ENCODE results near the gene CAMK2B. TPM values are rescaled to one million over a fixed set of nuclear protein-coding genes. Genes with fewer than 3 reads are reported as not detected.

Gene CAMK2B
- total and polyA plus RNA-seq, 2 experiments from 2014 or later = not detected

GRCh38 chr7:44222776-44223261 is 102.6 kb downstream of the CAMK2B start (continued):
- TF ChIP-seq, protein P1, sequence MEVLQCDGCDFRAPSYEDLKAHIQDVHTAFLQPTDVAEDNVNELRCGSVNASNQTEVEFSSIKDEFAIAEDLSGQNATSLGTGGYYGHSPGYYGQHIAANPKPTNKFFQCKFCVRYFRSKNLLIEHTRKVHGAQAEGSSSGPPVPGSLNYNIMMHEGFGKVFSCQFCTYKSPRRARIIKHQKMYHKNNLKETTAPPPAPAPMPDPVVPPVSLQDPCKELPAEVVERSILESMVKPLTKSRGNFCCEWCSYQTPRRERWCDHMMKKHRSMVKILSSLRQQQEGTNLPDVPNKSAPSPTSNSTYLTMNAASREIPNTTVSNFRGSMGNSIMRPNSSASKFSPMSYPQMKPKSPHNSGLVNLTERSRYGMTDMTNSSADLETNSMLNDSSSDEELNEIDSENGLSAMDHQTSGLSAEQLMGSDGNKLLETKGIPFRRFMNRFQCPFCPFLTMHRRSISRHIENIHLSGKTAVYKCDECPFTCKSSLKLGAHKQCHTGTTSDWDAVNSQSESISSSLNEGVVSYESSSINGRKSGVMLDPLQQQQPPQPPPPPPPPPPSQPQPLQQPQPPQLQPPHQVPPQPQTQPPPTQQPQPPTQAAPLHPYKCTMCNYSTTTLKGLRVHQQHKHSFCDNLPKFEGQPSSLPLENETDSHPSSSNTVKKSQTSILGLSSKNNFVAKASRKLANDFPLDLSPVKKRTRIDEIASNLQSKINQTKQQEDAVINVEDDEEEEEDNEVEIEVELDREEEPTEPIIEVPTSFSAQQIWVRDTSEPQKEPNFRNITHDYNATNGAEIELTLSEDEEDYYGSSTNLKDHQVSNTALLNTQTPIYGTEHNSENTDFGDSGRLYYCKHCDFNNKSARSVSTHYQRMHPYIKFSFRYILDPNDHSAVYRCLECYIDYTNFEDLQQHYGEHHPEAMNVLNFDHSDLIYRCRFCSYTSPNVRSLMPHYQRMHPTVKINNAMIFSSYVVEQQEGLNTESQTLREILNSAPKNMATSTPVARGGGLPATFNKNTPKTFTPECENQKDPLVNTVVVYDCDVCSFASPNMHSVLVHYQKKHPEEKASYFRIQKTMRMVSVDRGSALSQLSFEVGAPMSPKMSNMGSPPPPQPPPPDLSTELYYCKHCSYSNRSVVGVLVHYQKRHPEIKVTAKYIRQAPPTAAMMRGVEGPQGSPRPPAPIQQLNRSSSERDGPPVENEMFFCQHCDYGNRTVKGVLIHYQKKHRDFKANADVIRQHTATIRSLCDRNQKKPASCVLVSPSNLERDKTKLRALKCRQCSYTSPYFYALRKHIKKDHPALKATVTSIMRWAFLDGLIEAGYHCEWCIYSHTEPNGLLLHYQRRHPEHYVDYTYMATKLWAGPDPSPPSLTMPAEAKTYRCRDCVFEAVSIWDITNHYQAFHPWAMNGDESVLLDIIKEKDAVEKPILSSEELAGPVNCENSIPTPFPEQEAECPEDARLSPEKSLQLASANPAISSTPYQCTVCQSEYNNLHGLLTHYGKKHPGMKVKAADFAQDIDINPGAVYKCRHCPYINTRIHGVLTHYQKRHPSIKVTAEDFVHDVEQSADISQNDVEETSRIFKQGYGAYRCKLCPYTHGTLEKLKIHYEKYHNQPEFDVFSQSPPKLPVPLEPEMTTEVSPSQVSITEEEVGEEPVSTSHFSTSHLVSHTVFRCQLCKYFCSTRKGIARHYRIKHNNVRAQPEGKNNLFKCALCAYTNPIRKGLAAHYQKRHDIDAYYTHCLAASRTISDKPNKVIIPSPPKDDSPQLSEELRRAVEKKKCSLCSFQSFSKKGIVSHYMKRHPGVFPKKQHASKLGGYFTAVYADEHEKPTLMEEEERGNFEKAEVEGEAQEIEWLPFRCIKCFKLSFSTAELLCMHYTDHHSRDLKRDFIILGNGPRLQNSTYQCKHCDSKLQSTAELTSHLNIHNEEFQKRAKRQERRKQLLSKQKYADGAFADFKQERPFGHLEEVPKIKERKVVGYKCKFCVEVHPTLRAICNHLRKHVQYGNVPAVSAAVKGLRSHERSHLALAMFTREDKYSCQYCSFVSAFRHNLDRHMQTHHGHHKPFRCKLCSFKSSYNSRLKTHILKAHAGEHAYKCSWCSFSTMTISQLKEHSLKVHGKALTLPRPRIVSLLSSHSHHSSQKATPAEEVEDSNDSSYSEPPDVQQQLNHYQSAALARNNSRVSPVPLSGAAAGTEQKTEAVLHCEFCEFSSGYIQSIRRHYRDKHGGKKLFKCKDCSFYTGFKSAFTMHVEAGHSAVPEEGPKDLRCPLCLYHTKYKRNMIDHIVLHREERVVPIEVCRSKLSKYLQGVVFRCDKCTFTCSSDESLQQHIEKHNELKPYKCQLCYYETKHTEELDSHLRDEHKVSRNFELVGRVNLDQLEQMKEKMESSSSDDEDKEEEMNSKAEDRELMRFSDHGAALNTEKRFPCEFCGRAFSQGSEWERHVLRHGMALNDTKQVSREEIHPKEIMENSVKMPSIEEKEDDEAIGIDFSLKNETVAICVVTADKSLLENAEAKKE (CRISPR knock-in tag; IDR thresholded peaks at IDR 0.05) = no peak
- TF ChIP-seq JUNB (IDR thresholded peaks at IDR 0.05; ENCODE audit: unreplicated experiment) (no peak), EZH2 (IDR thresholded peaks at IDR 0.05; ENCODE audit: low read depth, unreplicated experiment) (no peak), ZNF114 (CRISPR knock-in tag; IDR thresholded peaks at IDR 0.05) (no peak), REST (IDR thresholded peaks at IDR 0.05; ENCODE audit: unreplicated experiment) (no peak)

- Histone ChIP-seq H3K4me3 (no peak overlapping the region), H3K9me2 (ENCODE audit: insufficient read depth) (no peaks in the 10 kb centered on the region), H3K27me3 (ENCODE audit: insufficient read depth) (no peaks in the 10 kb centered on the region), H3K27ac (ENCODE audit: low read depth) (no peak overlapping the region), H3K79me2 (replicated peaks; ENCODE audit: insufficient read depth) (no peaks in the 10 kb centered on the region), H3K4me1 (ENCODE audit: insufficient read depth) (peaks cover 8% of the 10 kb centered on the region), H3F3A (replicated peaks; ENCODE audit: low read depth) (no peaks in the 10 kb centered on the region), H4K20me1 (replicated peaks; ENCODE audit: insufficient read depth) (no peaks in the 10 kb centered on the region), H2AFZ (no peak overlapping the region), H3K36me3 (ENCODE audit: insufficient read depth) (no peaks in the 10 kb centered on the region), H3K4me2 (no peak overlapping the region)
- Mint-ChIP-seq H3K27ac (no peak overlapping the region), H3K4me1 (peaks cover 34% of the 10 kb centered on the region), H3K36me3 (ENCODE audit: low read depth) (no peaks in the 10 kb centered on the region), H3K4me3 (no peak overlapping the region), H3K9me3 (no peaks in the 10 kb centered on the region), H3K27me3 (ENCODE audit: insufficient read depth, low read depth, poor library complexity) (peaks cover 13% of the 10 kb centered on the region)
- ATAC-seq (no peak), DNase-seq (ENCODE audit: low spot score) (no peak)
- TF ChIP-seq, protein P2, sequence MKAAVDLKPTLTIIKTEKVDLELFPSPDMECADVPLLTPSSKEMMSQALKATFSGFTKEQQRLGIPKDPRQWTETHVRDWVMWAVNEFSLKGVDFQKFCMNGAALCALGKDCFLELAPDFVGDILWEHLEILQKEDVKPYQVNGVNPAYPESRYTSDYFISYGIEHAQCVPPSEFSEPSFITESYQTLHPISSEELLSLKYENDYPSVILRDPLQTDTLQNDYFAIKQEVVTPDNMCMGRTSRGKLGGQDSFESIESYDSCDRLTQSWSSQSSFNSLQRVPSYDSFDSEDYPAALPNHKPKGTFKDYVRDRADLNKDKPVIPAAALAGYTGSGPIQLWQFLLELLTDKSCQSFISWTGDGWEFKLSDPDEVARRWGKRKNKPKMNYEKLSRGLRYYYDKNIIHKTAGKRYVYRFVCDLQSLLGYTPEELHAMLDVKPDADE (IDR thresholded peaks at IDR 0.05) = no peak
- TF ChIP-seq ZNF331 (CRISPR knock-in tag; IDR thresholded peaks at IDR 0.05; ENCODE audit: low read depth) = no peak
- no peak for TF ChIP-seq STAT1 (IDR thresholded peaks at IDR 0.05; ENCODE audit: unreplicated experiment)
- TF ChIP-seq CREB1 (CRISPR knock-in tag; IDR thresholded peaks at IDR 0.05; ENCODE audit: low read depth) = no peak
- no peak for TF ChIP-seq JUNB (IDR thresholded peaks at IDR 0.05; ENCODE audit: unreplicated experiment)
Observed at GRCh38 chr7:44222074-44222473, 103.3 kb downstream of the CAMK2B start.

Measured in GM23338 (cell line).